CD4-positive, alpha-beta T cell (primary cell): ENCODE measurements around the gene GAB1. TPM values are rescaled to one million over a fixed set of nuclear protein-coding genes. Genes with fewer than 3 reads are reported as not detected.

Experiments used
- ATAC-seq: fragments of 200-7000 bp; cut with Tn5 transposase; one replicate; pipeline ENCODE4 v1.10.0; 2022; ENCODE audit warnings: mild to moderate bottlenecking; ENCODE audit not compliant: poor library complexity
- CTCF ChIA-PET: fragments of 350-600 bp; sonication (Branson Sonifier 250); formaldehyde crosslinking; loops from one replicate; lab custom pipeline; 2021; ENCODE audit warnings: antibody characterized with exemption, inconsistent platforms; lab: Charles Lee
- POLR2A ChIA-PET: fragments of 350-600 bp; sonication (Branson Sonifier 250); formaldehyde crosslinking; loops from one replicate; lab custom pipeline; 2021; ENCODE audit warnings: antibody characterized with exemption, inconsistent platforms; lab: Charles Lee
- DNase-seq, 14 experiments: peaks; one replicate each; pipeline ENCODE4 v3.0.0-alpha.2; 2013 to 2020; ENCODE audit warnings: mixed read lengths in 2 of 14
- H3K27ac ChIP-seq, 2 donors: one replicate each; pipeline versions ENCODE4 v1.5.1 to v1.7.0; 2013; ENCODE audit warnings: low read length in 2 of 2, low read depth in 1 of 2, mild to moderate bottlenecking in 1 of 2
- H3K27me3 ChIP-seq, 2 experiments: 1 replicate in 1 of 2; 2 replicates in 1 of 2; pipeline versions ENCODE4 v1.6.1 to v1.7.0; 2013; ENCODE audit warnings: low read length in 2 of 2, control low read depth in 1 of 2, mild to moderate bottlenecking in 1 of 2, moderate library complexity in 1 of 2; ENCODE audit not compliant: insufficient read depth in 2 of 2, control insufficient read depth in 1 of 2
- H3K36me3 ChIP-seq: one replicate; pipeline ENCODE4 v1.6.1; 2013; ENCODE audit warnings: low read length, control low read depth; ENCODE audit not compliant: insufficient read depth
- H3K4me1 ChIP-seq: one replicate; pipeline ENCODE4 v1.6.1; 2013; ENCODE audit warnings: low read length, control low read depth; ENCODE audit not compliant: insufficient read depth
- H3K4me3 ChIP-seq: one replicate; pipeline ENCODE4 v1.5.1; 2013; ENCODE audit warnings: mild to moderate bottlenecking, low read length, moderate library complexity
- H3K9me3 ChIP-seq, 2 experiments: 1 replicate in 1 of 2; 2 replicates in 1 of 2; pipeline versions ENCODE4 v1.6.1 to v1.7.0; 2013; ENCODE audit warnings: low read length in 2 of 2, mild to moderate bottlenecking in 2 of 2, control low read depth in 1 of 2, moderate library complexity in 1 of 2; ENCODE audit not compliant: control insufficient read depth in 1 of 2, insufficient read depth in 1 of 2
- H3K27ac Mint-ChIP-seq: one replicate; pipeline ENCODE4 v1.8.0; 2020; ENCODE audit warnings: mixed read lengths
- H3K27me3 Mint-ChIP-seq: one replicate; pipeline ENCODE4 v1.8.0; 2021; ENCODE audit warnings: mixed read lengths
- H3K36me3 Mint-ChIP-seq: one replicate; pipeline ENCODE4 v1.8.0; 2021; ENCODE audit warnings: low read depth, mixed read lengths
- H3K4me1 Mint-ChIP-seq: one replicate; pipeline ENCODE4 v1.8.0; 2021; ENCODE audit warnings: low read depth, mixed read lengths
- H3K4me3 Mint-ChIP-seq: one replicate; pipeline ENCODE4 v1.8.0; 2020; ENCODE audit warnings: mild to moderate bottlenecking, mixed read lengths
- H3K9me3 Mint-ChIP-seq: one replicate; pipeline ENCODE4 v1.8.0; 2020; ENCODE audit warnings: mixed read lengths
- intact Hi-C, 2 experiments: fragments of 100-400 bp; cut with DNase I in 1 of 2; cut with micrococcal nuclease in 1 of 2; formaldehyde crosslinking; loops; one replicate each; pipeline versions ENCODE4 v1.15.1 to v1.9.0; 2023 to 2025; cut with DNase I, micrococcal nuclease
- total RNA-seq, 174 experiments: library from RNA in 2 of 174; stranded (reverse) in 2 of 174; gene quantifications; one replicate each; pipeline ENCODE4 v1.2.3 and lab custom pipeline; 2021 to 2026
- TF ChIP-seq, protein P1 (sequence below): fragments of 200-600 bp; IDR thresholded peaks from one replicate; pipeline ENCODE4 v1.8.0; 2022; ENCODE audit warnings: antibody characterized with exemption, mild to moderate bottlenecking

The GAB1 gene
- total RNA-seq, 2 experiments from 2014 or later, result 0.27 to 0.64 TPM

DNA sequence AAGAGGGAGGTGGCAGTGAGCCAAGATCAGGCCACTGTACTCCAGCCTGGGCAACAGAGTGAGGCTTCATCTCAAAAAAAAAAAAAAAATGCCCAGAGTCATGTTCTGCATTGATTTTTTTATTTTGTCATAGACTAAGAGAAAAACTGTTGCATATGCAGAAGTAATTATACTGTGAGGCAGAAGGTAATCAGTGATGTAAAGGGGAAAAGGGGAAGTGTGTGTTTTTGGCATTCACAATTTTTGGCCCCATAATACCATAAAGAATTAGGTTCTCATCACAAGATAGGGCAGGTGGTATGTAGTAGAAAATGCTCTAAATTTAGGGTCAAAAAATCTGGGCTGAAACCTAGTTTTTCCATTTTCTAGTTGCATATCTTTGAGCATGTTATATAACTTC is 47.3 kb upstream of the GAB1 start:
- Histone ChIP-seq H3K4me3 (no peak overlapping the region), H3K27me3 (no peaks in the 10 kb centered on the region), H3K4me1 (no peaks in the 10 kb centered on the region), H3K9me3 (no peaks in the 10 kb centered on the region), H3K27ac (no peak overlapping the region), H3K36me3 (no peaks in the 10 kb centered on the region)
- DNase-seq, result no peak
- Mint-ChIP-seq H3K36me3 (no peaks in the 10 kb centered on the region), H3K4me1 (no peaks in the 10 kb centered on the region), H3K9me3 (no peaks in the 10 kb centered on the region), H3K4me3 (no peak overlapping the region), H3K27me3 (no peaks in the 10 kb centered on the region), H3K27ac (no peak overlapping the region)
- POLR2A ChIA-PET, result no interaction called here
- TF ChIP-seq, protein P1, sequence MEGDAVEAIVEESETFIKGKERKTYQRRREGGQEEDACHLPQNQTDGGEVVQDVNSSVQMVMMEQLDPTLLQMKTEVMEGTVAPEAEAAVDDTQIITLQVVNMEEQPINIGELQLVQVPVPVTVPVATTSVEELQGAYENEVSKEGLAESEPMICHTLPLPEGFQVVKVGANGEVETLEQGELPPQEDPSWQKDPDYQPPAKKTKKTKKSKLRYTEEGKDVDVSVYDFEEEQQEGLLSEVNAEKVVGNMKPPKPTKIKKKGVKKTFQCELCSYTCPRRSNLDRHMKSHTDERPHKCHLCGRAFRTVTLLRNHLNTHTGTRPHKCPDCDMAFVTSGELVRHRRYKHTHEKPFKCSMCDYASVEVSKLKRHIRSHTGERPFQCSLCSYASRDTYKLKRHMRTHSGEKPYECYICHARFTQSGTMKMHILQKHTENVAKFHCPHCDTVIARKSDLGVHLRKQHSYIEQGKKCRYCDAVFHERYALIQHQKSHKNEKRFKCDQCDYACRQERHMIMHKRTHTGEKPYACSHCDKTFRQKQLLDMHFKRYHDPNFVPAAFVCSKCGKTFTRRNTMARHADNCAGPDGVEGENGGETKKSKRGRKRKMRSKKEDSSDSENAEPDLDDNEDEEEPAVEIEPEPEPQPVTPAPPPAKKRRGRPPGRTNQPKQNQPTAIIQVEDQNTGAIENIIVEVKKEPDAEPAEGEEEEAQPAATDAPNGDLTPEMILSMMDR, result no peak
- intact Hi-C loops, result no loop called here
- ATAC-seq, result no peak
- CTCF ChIA-PET, result no interaction called here

DNA sequence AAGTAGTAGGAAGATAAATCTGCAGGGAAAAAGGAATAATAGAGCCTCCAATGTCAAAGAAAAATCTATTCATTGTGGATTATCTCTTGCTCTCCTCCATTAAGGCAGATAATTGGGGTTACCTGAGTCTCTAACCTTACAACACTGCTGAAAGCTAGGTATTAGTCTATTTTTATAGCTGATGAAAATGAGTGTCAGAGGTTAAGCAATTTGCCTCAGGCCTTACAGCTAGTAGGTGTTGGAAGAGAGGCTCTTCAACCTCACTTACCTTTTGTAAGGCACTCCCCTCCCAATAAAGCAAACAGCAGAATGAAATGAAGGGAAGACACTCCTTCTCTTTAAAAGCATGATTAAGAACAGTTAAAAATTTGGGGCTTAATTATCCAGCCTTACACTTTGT is 45.4 kb upstream of the GAB1 start:
- TF ChIP-seq, protein P1, result no peak
- H3K27ac Mint-ChIP-seq, result no peak overlapping the region
- Histone ChIP-seq H3K36me3 (no peaks in the 10 kb centered on the region), H3K27me3 (no peaks in the 10 kb centered on the region), H3K9me3 (no peaks in the 10 kb centered on the region), H3K27ac (no peak overlapping the region), H3K4me1 (no peaks in the 10 kb centered on the region), H3K4me3 (no peak overlapping the region)
- intact Hi-C loops, result no loop called here
- no peak for ATAC-seq
- POLR2A ChIA-PET, result no interaction called here
- DNase-seq, result no peak
- no peak overlapping the region for H3K4me3 Mint-ChIP-seq
- H3K9me3 Mint-ChIP-seq, result no peaks in the 10 kb centered on the region
- CTCF ChIA-PET, result no interaction called here
- no peaks in the 10 kb centered on the region for H3K36me3 Mint-ChIP-seq
- H3K4me1 Mint-ChIP-seq, result no peaks in the 10 kb centered on the region
- no peaks in the 10 kb centered on the region for H3K27me3 Mint-ChIP-seq

DNA sequence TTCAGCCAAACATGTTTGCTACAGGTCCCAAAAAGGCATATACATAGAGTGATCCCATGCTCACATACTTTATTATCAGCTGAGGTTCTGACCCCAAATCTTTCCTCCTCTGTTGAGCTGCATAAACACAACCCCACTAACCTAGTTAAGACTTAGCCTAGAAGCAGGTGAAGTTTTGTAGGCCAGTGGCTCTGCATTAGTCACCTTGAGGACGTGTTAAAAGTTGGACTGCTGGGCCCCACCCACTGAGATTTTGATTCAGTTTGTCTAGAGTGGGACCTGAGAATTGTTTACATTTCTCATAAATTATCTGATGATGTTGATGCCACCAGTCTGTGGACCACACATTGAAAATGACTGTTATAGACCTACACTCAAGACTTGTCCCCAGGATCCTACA is 43.8 kb upstream of the GAB1 start:
- intact Hi-C loops, result no loop called here
- H3K36me3 Mint-ChIP-seq, result no peaks in the 10 kb centered on the region
- ATAC-seq (no peak), DNase-seq (no peak)
- Histone ChIP-seq H3K36me3 (no peaks in the 10 kb centered on the region), H3K27me3 (no peaks in the 10 kb centered on the region), H3K27ac (no peak overlapping the region), H3K4me1 (no peaks in the 10 kb centered on the region), H3K4me3 (no peak overlapping the region), H3K9me3 (no peaks in the 10 kb centered on the region)
- H3K27me3 Mint-ChIP-seq, result no peaks in the 10 kb centered on the region
- H3K27ac Mint-ChIP-seq, result no peak overlapping the region
- CTCF ChIA-PET, result no interaction called here
- H3K4me3 Mint-ChIP-seq, result no peak overlapping the region
- TF ChIP-seq, protein P1, result no peak
- no peaks in the 10 kb centered on the region for H3K4me1 Mint-ChIP-seq
- POLR2A ChIA-PET, result no interaction called here
- H3K9me3 Mint-ChIP-seq, result no peaks in the 10 kb centered on the region
